B cell (primary cell): Measurements from ENCODE around the gene FIG4. TPM values are rescaled to one million over a fixed set of nuclear protein-coding genes. Genes with fewer than 3 reads are reported as not detected.

Source experiments
- ATAC-seq: fragments of 200-7000 bp; cut with Tn5 transposase; one replicate; pipeline ENCODE4 v1.10.0; 2021; ENCODE audit warnings: low read depth, mild to moderate bottlenecking, moderate number of reproducible peaks, moderate library complexity
- CTCF ChIA-PET: fragments of 350-600 bp; sonication (Branson Sonifier 250); formaldehyde crosslinking; loops from one replicate; lab custom pipeline; 2021; ENCODE audit warnings: antibody characterized with exemption, inconsistent platforms; lab: Charles Lee
- POLR2A ChIA-PET: fragments of 350-600 bp; sonication (Branson Sonifier 250); formaldehyde crosslinking; loops from one replicate; lab custom pipeline; 2021; ENCODE audit warnings: antibody characterized with exemption; lab: Charles Lee
- DNase-seq: peaks from one replicate; pipeline ENCODE4 v3.0.0; 2013
- H2AFZ ChIP-seq: 2 replicates; pipeline ENCODE4 v1.6.1; 2012; ENCODE audit warnings: mild to moderate bottlenecking, low read depth, low read length; ENCODE audit not compliant: insufficient read depth, poor library complexity, severe bottlenecking
- H3K27ac ChIP-seq, 2 donors: 1 replicate in 1 of 2; 2 replicates in 1 of 2; pipeline ENCODE4 v1.5.1; 2012 to 2013; ENCODE audit warnings: low read length in 2 of 2, mild to moderate bottlenecking in 2 of 2, moderate library complexity in 1 of 2
- H3K27me3 ChIP-seq, 4 experiments: fragments of 200-600 bp in 1 of 4; sonication (generic) in 1 of 4; replicated peaks in 1 of 4; 1 replicate in 2 of 4; 2 replicates in 2 of 4; pipeline versions ENCODE4 v1.6.1 to v1.7.0; 2013 to 2016; ENCODE audit warnings: low read length in 3 of 4, mild to moderate bottlenecking in 2 of 4, mixed read lengths in 1 of 4, moderate library complexity in 1 of 4; ENCODE audit not compliant: insufficient read depth in 4 of 4, control insufficient read depth in 3 of 4; ENCODE audit errors: control extremely low read depth in 1 of 4
- H3K36me3 ChIP-seq, 2 experiments: replicated peaks in 1 of 2; 1 replicate in 1 of 2; 2 replicates in 1 of 2; pipeline versions ENCODE4 v1.6.1 to v1.7.1; 2013; ENCODE audit warnings: low read length in 1 of 2; ENCODE audit not compliant: insufficient read depth in 2 of 2, control insufficient read depth in 1 of 2; ENCODE audit errors: control extremely low read depth in 1 of 2, extremely low read depth in 1 of 2
- H3K4me1 ChIP-seq, 2 donors: fragments of 200-600 bp in 1 of 2; sonication (generic) in 1 of 2; 1 replicate in 1 of 2; 2 replicates in 1 of 2; pipeline versions ENCODE4 v1.5.1 to v1.6.1; 2013 to 2017; ENCODE audit warnings: low read length in 2 of 2; ENCODE audit not compliant: control insufficient read depth in 2 of 2, insufficient read depth in 2 of 2
- H3K4me2 ChIP-seq: replicated peaks from 2 replicates; pipeline ENCODE3; 2012; ENCODE audit warnings: mild to moderate bottlenecking, low read depth, low read length; ENCODE audit not compliant: poor library complexity, severe bottlenecking
- H3K4me3 ChIP-seq, 5 experiments: fragments of 200-600 bp in 1 of 5; sonication (generic) in 1 of 5; 1 replicate in 3 of 5; 2 replicates in 2 of 5; pipeline versions ENCODE4 v1.5.1 to v1.7.0; 2011 to 2016; ENCODE audit warnings: low read length in 4 of 5, mild to moderate bottlenecking in 4 of 5, low read depth in 2 of 5, control low read depth in 1 of 5, moderate library complexity in 1 of 5; ENCODE audit not compliant: insufficient read depth in 1 of 5; ENCODE audit errors: control extremely low read depth in 1 of 5, extremely low read depth in 1 of 5
- H3K79me2 ChIP-seq: fragments of 200-600 bp; sonication (generic); one replicate; pipeline ENCODE4 v1.6.0; 2016; ENCODE audit warnings: low read length; ENCODE audit not compliant: control insufficient read depth, insufficient read depth
- H3K9ac ChIP-seq: fragments of 200-600 bp; sonication (generic); 2 replicates; pipeline ENCODE4 v1.6.1; 2017; ENCODE audit warnings: mild to moderate bottlenecking, low read length, moderate library complexity
- H3K9me3 ChIP-seq, 3 donors: one replicate each; pipeline versions ENCODE4 v1.6.1 to v1.7.1; 2013; ENCODE audit warnings: low read length in 2 of 3; ENCODE audit not compliant: control insufficient read depth in 2 of 3, insufficient read depth in 1 of 3; ENCODE audit errors: control extremely low read depth in 1 of 3
- H4K20me1 ChIP-seq: 2 replicates; pipeline ENCODE4 v1.6.0; 2012; ENCODE audit warnings: mild to moderate bottlenecking, low read length; ENCODE audit not compliant: insufficient read depth, control insufficient read depth, poor library complexity, severe bottlenecking
- H3K27ac Mint-ChIP-seq: one replicate; pipeline ENCODE4 v1.8.0; 2021; ENCODE audit warnings: mixed read lengths
- H3K27me3 Mint-ChIP-seq: one replicate; pipeline ENCODE4 v1.8.0; 2021; ENCODE audit warnings: mixed read lengths
- H3K4me1 Mint-ChIP-seq: one replicate; pipeline ENCODE4 v1.8.0; 2021; ENCODE audit warnings: mixed read lengths
- H3K4me3 Mint-ChIP-seq: one replicate; pipeline ENCODE4 v1.8.0; 2021; ENCODE audit warnings: mixed read lengths
- H3K9me3 Mint-ChIP-seq: one replicate; pipeline ENCODE4 v1.8.0; 2022; ENCODE audit warnings: mixed read lengths; ENCODE audit not compliant: insufficient read depth
- EZH2 ChIP-seq: IDR thresholded peaks from 2 replicates; pipeline ENCODE4 v1.6.1; 2012; ENCODE audit warnings: borderline replicate concordance, low read depth, mild to moderate bottlenecking, moderate library complexity, low read length; ENCODE audit not compliant: insufficient read depth, poor library complexity, severe bottlenecking
- WGBS: methylation state at CpG from one replicate; pipeline ENCODE4 v1.1.5; 2013; ENCODE audit warnings: missing lambda C conversion rate; ENCODE audit not compliant: insufficient coverage; 5-methylcytosine and 5-hydroxymethylcytosine counted together
- intact Hi-C: fragments of 100-400 bp; cut with micrococcal nuclease; formaldehyde crosslinking; loops from one replicate; pipeline ENCODE4 v1.10.0; 2022
- polyA plus RNA-seq: library from polyadenylated mRNA; depleted of rRNA; stranded (reverse); fragments of >200 nt; gene quantifications from 2 replicates; pipeline ENCODE4 v1.2.3, GENCODE V29; 2012
- total RNA-seq, 2 donors: library from RNA; stranded (reverse); fragments of 120-200 nt in 1 of 2; gene quantifications; 1 replicate in 1 of 2; 2 replicates in 1 of 2; pipeline versions ENCODE4 v1.2.3 to v1.2.4, GENCODE V29; 2013 to 2022
- TF ChIP-seq, protein P1 (sequence below): fragments of 200-600 bp; IDR thresholded peaks from one replicate; pipeline ENCODE4 v1.8.0; 2022; ENCODE audit warnings: antibody characterized with exemption, mild to moderate bottlenecking

The FIG4 gene
- total and polyA plus RNA-seq, 2 donors (not counting 1 experiment from before 2014, with no cell fraction given): 28.2 to 31.5 TPM

DNA sequence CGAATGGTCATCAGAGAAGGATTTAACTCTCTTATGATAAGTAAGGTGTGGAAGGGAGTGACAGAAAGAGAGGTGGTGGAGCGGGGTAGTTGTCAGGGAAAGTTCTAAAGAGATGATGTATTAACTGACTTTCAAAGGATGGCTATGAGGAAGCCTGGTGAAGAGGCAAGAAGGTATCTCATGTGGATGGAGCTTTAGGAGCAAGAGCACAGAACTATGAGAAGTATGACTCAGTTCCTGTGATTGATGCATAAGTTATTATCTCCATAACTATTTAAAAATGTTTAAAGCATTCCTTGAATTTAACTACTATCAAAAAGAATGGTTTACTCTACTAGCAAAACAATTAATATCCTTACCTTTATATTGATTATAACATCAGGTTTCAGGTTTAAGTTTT is 28.9 kb upstream of the FIG4 start:
- DNase-seq: no peak
- Mint-ChIP-seq H3K9me3 (no peaks in the 10 kb centered on the region), H3K4me3 (no peak overlapping the region), H3K27me3 (no peaks in the 10 kb centered on the region), H3K27ac (no peak overlapping the region), H3K4me1 (no peaks in the 10 kb centered on the region)
- Histone ChIP-seq H4K20me1 (no peaks in the 10 kb centered on the region), H3K9ac (no peak overlapping the region), H3K27ac (no peak overlapping the region), H3K27me3 (no peaks in the 10 kb centered on the region), H3K4me1 (no peaks in the 10 kb centered on the region), H2AFZ (no peak overlapping the region), H3K4me3 (no peak overlapping the region), H3K4me2 (no peak overlapping the region), H3K36me3 (no peaks in the 10 kb centered on the region), H3K9me3 (no peaks in the 10 kb centered on the region), H3K79me2 (no peaks in the 10 kb centered on the region)
- CTCF ChIA-PET: interaction anchor here (1.1 kb wide), 1 partner anchor 378 kb away, joined by 3 read pairs; no protein-coding TSS in a partner anchor
- intact Hi-C loops: no loop called here
- WGBS: 91% methylated on average over 2 of the region's 2 CpGs
- ATAC-seq: no peak
- POLR2A ChIA-PET: no interaction called here
- TF ChIP-seq, protein P1, sequence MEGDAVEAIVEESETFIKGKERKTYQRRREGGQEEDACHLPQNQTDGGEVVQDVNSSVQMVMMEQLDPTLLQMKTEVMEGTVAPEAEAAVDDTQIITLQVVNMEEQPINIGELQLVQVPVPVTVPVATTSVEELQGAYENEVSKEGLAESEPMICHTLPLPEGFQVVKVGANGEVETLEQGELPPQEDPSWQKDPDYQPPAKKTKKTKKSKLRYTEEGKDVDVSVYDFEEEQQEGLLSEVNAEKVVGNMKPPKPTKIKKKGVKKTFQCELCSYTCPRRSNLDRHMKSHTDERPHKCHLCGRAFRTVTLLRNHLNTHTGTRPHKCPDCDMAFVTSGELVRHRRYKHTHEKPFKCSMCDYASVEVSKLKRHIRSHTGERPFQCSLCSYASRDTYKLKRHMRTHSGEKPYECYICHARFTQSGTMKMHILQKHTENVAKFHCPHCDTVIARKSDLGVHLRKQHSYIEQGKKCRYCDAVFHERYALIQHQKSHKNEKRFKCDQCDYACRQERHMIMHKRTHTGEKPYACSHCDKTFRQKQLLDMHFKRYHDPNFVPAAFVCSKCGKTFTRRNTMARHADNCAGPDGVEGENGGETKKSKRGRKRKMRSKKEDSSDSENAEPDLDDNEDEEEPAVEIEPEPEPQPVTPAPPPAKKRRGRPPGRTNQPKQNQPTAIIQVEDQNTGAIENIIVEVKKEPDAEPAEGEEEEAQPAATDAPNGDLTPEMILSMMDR: no peak
- TF ChIP-seq EZH2: no peak

DNA sequence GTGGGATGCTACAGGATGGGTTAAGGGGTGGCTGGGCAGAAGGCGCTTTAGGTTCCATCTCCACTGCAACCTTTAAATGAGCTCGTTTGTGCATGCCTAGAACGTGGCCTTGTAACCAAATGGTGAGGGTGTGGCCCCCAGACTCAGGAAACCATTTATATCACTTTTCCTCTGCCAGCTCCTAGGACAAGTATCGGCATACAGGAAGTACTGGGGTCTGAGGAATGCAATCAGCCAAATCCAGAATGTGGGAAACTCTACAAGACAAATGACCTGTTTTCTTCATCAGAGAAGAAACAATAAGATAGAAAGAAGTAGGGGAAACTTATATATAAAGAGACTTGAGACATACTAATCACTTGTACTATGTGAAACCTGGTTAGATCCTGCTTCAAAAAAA is 21.3 kb upstream of the FIG4 start:
- DNase-seq (no peak), ATAC-seq (no peak)
- Mint-ChIP-seq H3K27ac (no peak overlapping the region), H3K9me3 (no peaks in the 10 kb centered on the region), H3K4me1 (no peaks in the 10 kb centered on the region), H3K4me3 (no peak overlapping the region), H3K27me3 (no peaks in the 10 kb centered on the region)
- Histone ChIP-seq H3K36me3 (peaks cover 2 to 4% of the 10 kb centered on the region in 2 experiments), H3K9ac (no peak overlapping the region), H3K79me2 (no peaks in the 10 kb centered on the region), H3K27ac (no peak overlapping the region), H3K27me3 (no peaks in the 10 kb centered on the region), H3K4me2 (no peak overlapping the region), H3K4me3 (no peak overlapping the region), H4K20me1 (no peaks in the 10 kb centered on the region), H2AFZ (no peak overlapping the region), H3K4me1 (peaks cover 0 to under 1% of the 10 kb centered on the region in 2 donors), H3K9me3 (no peaks in the 10 kb centered on the region)
- intact Hi-C loops: no loop called here
- POLR2A ChIA-PET: no interaction called here
- CTCF ChIA-PET: no interaction called here
- TF ChIP-seq, protein P1: no peak
- no peak for TF ChIP-seq EZH2
- WGBS: no CpG with 5 or more reads among the region's 4 CpGs
